Activated B cell treated with CpG ODN at 0.5 μM for 24 hours (primary cell): ENCODE measurements around the gene TP53I11. TPM values are rescaled to one million over a fixed set of nuclear protein-coding genes. Genes with fewer than 3 reads are reported as not detected.

Source experiments
- ATAC-seq: fragments of 200-7000 bp; cut with Tn5 transposase; one replicate; pipeline ENCODE4 v1.10.0; 2021; ENCODE audit warnings: low read depth, mild to moderate bottlenecking, moderate library complexity
- CTCF ChIA-PET: fragments of 350-600 bp; sonication (Branson Sonifier 250); formaldehyde crosslinking; loops from one replicate; lab custom pipeline; 2021; ENCODE audit warnings: antibody characterized with exemption; lab: Charles Lee
- POLR2A ChIA-PET: fragments of 350-600 bp; sonication (Branson Sonifier 250); formaldehyde crosslinking; loops from one replicate; lab custom pipeline; 2021; ENCODE audit warnings: antibody characterized with exemption; lab: Charles Lee
- DNase-seq: peaks from one replicate; pipeline ENCODE4 v3.0.0; 2022
- H3K27ac Mint-ChIP-seq: one replicate; pipeline ENCODE4 v1.8.0; 2020; ENCODE audit warnings: mixed read lengths
- H3K27me3 Mint-ChIP-seq: one replicate; pipeline ENCODE4 v1.8.0; 2021; ENCODE audit warnings: mixed read lengths
- H3K36me3 Mint-ChIP-seq: one replicate; pipeline ENCODE4 v1.8.0; 2021; ENCODE audit warnings: low read depth, mixed read lengths
- H3K4me1 Mint-ChIP-seq: one replicate; pipeline ENCODE4 v1.8.0; 2021; ENCODE audit warnings: mixed read lengths
- H3K4me3 Mint-ChIP-seq: one replicate; pipeline ENCODE4 v1.8.0; 2020; ENCODE audit warnings: mild to moderate bottlenecking, mixed read lengths
- H3K9me3 Mint-ChIP-seq: one replicate; pipeline ENCODE4 v1.8.0; 2020; ENCODE audit warnings: mixed read lengths
- CTCF ChIP-seq: fragments of 200-600 bp; IDR thresholded peaks from one replicate; pipeline ENCODE4 v1.8.0; 2022; ENCODE audit warnings: antibody characterized with exemption, mild to moderate bottlenecking
- intact Hi-C: fragments of 100-400 bp; cut with micrococcal nuclease; formaldehyde crosslinking; loops from one replicate; pipeline ENCODE4 v1.15.1; 2024
- total RNA-seq: library from RNA; stranded (reverse); gene quantifications from 2 replicates; pipeline ENCODE4 v1.2.3, GENCODE V29; 2022

Gene TP53I11
- total RNA-seq, 1 donor from 2014 or later: 175 TPM

- Mint-ChIP-seq H3K36me3 (no peaks in the 10 kb centered on the region), H3K4me1 (no peaks in the 10 kb centered on the region), H3K4me3 (no peak overlapping the region), H3K9me3 (no peaks in the 10 kb centered on the region), H3K27me3 (no peaks in the 10 kb centered on the region), H3K27ac (no peak overlapping the region)
- ChIA-PET POLR2A (no interaction called here), CTCF (no interaction called here)
- intact Hi-C loops: no loop called here
- ATAC-seq (no peak), DNase-seq (no peak)
- TF ChIP-seq CTCF: no peak
These were observed 61.4 kb downstream of the TP53I11 start for GRCh38 chr11:44889266-44889665.

- H3K27me3 Mint-ChIP-seq: no peaks in the 10 kb centered on the region
- no peaks in the 10 kb centered on the region for H3K9me3 Mint-ChIP-seq
- H3K36me3 Mint-ChIP-seq: no peaks in the 10 kb centered on the region
- ChIA-PET CTCF (no interaction called here), POLR2A (no interaction called here)
- no peak for TF ChIP-seq CTCF
- no peak overlapping the region for H3K27ac Mint-ChIP-seq
- H3K4me3 Mint-ChIP-seq: no peak overlapping the region
- H3K4me1 Mint-ChIP-seq: no peaks in the 10 kb centered on the region
- intact Hi-C loops: no loop called here
- DNase-seq (no peak), ATAC-seq (no peak)
These were observed 63.0 kb downstream of the TP53I11 start for GRCh38 chr11:44887636-44888035.

GRCh38 chr11:44886790-44887140 lies 63.9 kb downstream of the TP53I11 start:
- Mint-ChIP-seq H3K9me3 (no peaks in the 10 kb centered on the region), H3K36me3 (no peaks in the 10 kb centered on the region), H3K4me3 (no peak overlapping the region), H3K27ac (no peak overlapping the region), H3K4me1 (no peaks in the 10 kb centered on the region), H3K27me3 (no peaks in the 10 kb centered on the region)
- POLR2A ChIA-PET: no interaction called here
- DNase-seq: no peak
- TF ChIP-seq CTCF: no peak
- ATAC-seq: no peak
- intact Hi-C loops: no loop called here
- CTCF ChIA-PET: no interaction called here

DNA sequence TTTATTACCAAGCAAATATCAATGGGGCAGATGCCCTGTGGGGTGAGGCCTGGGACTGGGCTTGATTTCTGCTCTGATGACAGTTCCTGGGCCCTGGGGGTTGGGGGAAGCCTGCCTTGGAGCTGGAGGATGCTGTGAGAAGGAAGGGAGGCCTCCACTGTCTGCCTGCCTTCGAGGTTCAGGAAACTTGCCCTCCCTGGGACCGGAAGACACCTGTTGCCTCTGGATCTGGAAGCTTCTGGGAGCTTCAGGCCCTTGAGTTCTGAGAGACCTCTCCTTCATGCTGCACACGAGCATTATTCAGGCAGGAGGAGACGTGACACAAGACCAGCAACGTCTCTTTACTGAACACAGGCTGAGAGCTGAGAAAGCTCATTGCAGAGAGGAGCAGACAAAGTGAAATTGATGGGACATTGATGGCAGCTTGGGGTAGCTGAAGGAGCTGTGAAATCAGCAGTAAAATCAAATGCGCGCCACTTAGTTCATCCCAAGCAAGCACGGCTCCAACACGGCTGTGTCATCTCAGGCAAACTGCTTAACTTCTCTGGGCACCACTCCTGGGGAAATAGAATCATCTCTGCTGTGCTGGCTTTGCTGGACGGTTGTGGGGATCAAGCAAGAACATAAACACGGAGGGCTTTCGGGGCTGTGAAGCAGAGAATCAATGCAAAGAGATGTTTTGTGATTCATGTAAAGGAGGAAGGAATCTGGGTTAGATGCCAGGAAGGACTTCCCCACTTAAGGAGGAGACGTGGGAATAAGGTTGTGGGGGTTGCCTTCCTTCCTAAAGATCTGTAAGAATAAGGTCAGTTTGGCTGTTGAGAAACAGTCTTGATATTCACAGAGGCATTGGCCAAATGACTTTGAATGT lies 64.5 kb downstream of the TP53I11 start:
- H3K4me3 Mint-ChIP-seq: no peak overlapping the region
- POLR2A ChIA-PET: no interaction called here
- no peaks in the 10 kb centered on the region for H3K27me3 Mint-ChIP-seq
- H3K9me3 Mint-ChIP-seq: no peaks in the 10 kb centered on the region
- no peaks in the 10 kb centered on the region for H3K36me3 Mint-ChIP-seq
- no peaks in the 10 kb centered on the region for H3K4me1 Mint-ChIP-seq
- CTCF ChIA-PET: interaction anchor here (1.3 kb wide), 1 partner anchor 25 kb away, joined by 3 read pairs; no protein-coding TSS in a partner anchor
- DNase-seq: no peak
- no peak for TF ChIP-seq CTCF
- no peak for ATAC-seq
- H3K27ac Mint-ChIP-seq: no peak overlapping the region
- intact Hi-C loops: no loop called here

DNA sequence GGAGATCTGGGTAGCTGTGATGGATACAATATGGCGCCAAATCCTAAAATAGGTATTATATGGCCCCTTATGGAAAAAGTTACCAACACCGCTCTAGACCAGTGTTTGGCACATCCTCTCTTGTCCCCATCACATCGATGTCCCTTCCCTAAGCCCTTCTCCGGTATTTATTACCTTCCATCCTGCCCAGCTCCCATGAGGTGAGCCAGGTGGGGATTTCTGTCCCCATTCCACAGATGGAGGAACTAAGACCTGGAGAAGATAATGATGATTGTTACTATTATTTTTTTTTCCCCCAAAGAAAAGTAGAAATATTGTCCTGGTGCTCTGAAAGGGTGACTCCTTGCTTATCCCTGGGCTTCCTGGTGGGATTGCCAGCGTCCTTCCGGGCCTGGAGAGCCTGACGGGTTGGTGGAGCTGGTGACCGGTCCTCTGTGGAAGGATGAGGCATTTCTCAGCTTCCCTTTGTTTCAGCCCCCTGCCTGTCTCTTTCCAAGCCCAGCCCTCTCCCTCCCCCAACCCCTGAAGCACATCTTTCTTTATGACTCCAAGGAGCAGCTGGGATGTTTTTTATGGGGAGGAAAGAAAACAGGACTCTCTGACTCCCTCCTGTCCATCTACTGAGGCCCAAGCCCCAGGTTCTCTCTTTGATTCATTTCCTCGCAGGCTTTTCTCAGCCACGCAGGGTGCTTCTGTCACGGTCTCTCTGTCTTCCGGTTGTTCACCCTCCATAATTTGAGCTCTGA lies 65.4 kb downstream of the TP53I11 start:
- Mint-ChIP-seq H3K9me3 (no peaks in the 10 kb centered on the region), H3K4me3 (no peak overlapping the region), H3K27me3 (no peaks in the 10 kb centered on the region), H3K4me1 (no peaks in the 10 kb centered on the region), H3K36me3 (no peaks in the 10 kb centered on the region), H3K27ac (no peak overlapping the region)
- ChIA-PET CTCF (interaction anchor here (1.3 kb wide), 1 partner anchor 26 kb away, joined by 3 read pairs; no protein-coding TSS in a partner anchor), POLR2A (no interaction called here)
- no peak for TF ChIP-seq CTCF
- no peak for DNase-seq
- intact Hi-C loops: no loop called here
- ATAC-seq: no peak
